ENCODE measurements around the gene TIGD6.
"Not testable (repeated sequence)": the region's sequence is repeated elsewhere in the genome, so short reads cannot be mapped to it uniquely, and the experiment has no call there.

Gene TIGD6

DNA sequence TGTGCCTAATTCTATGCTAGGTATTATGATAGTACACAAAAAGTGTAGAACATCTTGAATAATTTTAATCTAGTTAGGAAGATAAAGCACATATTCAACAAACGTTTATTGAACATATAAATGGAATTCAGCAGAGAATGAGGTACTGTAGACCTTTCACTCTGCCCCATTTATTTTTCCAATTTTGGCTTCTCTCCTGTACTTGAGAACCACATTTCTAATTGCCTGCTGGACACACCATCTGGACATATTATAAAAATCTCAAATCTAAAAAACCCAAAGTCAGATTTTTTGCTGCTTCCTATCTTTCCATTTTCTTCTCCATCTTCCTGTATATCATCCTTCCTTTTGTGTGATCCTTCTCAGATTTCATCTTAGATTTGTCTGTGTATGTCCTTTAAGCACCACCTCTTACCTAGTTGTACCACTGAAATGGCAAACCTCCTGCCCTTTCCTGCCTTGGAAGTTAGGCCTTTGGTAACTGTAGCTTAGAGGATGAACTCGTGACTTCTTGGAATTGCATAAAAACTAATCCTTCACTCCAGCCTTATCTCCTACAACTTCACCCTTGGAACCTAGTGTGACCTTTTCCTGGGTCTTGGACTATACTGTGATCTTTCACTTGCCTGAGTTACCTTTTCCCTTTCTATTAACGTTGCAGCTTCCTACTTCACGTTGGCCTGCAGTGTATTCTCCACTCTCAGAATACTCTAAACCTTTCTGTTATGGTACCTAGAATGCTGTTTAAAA is 31.1 kb downstream of the TIGD6 start:
- no peak for DNase-seq (ENCODE audit: low read depth)

DNA sequence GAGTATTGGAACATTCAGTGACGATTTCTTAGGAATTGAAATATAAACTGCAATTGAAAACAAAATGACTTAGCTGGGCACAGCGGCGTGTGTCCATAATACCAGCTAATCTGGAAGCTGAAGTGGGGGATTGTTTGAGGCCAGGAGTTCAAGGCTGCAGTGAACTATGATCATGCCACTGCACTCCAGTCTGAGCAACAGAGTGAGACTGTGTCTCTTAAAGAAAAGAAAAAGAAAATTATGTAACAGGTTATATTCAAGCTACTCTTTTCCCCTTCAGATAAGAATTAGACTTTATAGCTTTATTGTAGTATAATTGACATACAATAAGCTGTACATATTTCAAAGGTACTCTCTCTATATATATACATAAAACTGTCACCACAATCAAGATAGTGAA is 33.5 kb downstream of the TIGD6 start:
- DNase-seq (ENCODE audit: low read depth): no peak

DNA sequence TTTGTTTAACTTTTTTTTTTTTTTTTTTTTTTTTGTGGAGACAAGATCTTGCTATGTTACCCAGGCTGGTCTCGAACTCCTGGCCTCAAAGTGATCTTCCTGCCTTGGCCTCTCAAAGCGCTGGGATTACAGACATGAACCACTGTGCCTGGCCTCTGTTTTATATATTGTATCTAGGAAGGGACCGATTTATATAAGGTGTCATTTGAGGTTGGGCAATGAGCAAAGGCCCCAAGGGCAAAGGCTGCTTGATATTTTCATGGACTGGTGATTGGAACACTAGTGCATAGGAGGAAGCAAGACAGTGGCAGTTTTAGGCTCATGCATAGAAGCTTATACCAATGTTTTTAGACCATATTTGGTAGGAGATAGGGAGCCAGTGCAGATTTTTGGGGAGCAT is 36.7 kb downstream of the TIGD6 start:
- no peak for DNase-seq (ENCODE audit: low read depth)

- no peak for DNase-seq (ENCODE audit: low read depth)
Observed at GRCh38 chr5:149962601-149963300, 37.7 kb downstream of the TIGD6 start.

DNA sequence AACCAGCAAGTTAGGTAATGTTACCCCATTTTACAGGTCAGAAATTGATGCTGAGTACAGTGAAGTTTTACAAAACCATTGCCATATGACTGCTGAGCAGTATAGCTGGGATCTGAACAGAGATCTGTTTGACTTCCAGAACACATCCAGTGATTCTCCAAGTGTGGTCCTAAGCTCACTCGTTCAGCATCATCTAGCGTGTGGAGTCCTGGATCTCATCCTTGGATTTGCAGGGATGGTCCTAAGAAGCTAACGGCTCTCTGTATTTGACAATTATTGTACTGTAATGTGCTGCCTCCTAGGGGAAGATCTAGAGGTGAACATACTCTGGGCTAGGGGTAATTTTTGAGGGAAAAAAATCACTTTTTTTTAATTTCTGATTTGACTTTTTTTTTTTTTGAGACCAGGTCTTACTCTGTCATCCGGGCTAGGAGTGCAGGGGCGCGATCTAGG is 38.5 kb downstream of the TIGD6 start:
- no peak for DNase-seq (ENCODE audit: low read depth)

DNA sequence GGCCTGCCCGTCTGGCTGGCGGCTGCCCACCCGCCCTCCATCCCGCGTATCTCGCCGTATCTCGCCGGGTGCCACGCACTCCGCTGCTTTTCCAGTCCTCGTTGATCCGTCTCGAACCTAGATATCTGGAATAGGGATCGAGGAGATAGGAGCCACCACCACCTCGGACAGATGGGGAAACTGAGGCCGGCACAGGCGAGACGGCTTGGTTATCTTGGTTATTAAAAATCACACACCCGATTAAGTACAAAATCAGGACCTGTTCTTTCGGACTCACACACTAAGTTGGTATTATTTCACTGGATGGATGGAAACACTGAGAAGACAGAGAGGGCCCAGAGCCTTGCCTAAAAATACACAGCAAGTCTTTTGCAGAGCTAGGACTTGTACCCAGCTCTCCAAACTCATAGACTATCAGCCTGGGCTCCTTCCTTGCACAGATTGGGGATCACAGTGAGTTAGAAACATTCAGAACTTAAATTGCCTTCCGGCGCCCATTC is 39.2 kb downstream of the TIGD6 start:
- DNase-seq (ENCODE audit: low read depth): no peak

DNA sequence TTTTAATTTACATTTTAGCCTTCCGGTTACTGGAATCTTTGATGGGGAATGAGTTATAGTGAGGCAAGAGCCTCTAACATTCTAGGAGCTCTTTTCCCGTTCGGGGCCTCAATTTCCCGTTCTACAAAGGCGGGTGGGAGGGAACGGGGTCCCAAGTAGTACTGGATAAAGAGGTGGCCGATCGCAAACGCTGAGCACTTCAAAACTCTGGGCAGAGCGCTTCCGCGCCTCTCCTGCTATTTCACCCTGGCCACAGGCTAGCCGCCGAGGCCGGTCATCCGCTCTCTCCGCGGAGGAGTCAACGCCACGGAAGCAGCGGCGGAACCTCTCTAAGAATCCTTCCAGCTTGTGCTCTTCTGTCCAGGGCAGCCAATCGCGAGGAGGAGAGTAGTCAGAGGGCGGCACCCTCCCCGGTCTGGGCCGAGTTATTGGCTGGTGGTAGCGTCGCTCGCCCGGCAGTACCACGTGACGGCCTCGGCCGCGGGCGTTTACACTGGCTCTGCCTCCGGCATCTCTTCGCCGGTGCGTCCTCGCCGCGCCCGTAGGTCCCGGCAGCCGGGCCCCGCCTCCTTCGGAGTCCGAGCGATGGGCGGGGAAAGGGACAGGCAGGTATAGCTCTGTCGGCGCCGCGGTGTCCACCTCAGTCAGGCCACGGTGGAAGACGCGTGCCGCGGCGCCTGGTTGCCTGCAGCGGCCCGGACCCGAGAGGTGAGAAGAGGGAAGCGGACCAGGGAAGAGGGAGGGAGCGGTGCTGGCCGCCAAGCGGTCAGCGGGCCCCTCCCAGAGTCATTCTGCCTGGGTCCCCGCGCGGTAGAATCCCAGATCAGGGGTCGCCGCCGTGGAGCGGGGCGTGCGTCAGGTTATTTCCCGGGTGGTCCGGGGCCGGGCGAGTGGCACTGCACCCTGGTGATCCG is 39.9 kb downstream of the TIGD6 start, which contains the start of gene SLC26A2:
TSS of gene SLC26A2 (plus strand) at position 487 of the 914 bp plus-strand sequence. CDS start 16,895 bp downstream, outside the sequence.
- DNase-seq (ENCODE audit: low read depth): peak; percentile 90

GRCh38 chr5:149959406-149960236 is 40.8 kb downstream of the TIGD6 start:
- DNase-seq (ENCODE audit: low read depth): peak; percentile 68

DNA sequence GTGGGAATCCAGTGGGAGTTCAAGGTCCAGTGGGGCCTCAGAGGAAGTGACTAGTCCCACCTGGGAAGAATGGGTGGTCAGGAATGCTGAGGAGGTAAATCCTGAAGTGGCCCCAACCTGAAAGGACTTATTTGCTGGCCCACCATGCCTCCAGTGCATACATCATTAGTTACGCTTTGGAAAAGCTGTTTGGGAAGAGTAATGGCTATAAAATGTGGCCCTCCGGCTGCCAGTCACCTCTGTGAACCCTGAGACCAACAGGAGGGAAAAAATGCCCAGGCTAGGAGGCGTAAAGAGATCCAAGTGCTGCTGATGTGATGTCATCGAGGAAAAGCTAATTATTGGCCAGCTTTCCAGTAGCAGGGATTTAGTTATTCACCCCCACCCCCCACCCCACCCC is 42.6 kb downstream of the TIGD6 start:
- no peak for DNase-seq (ENCODE audit: low read depth)

- DNase-seq (ENCODE audit: low read depth): no peak
Observed at GRCh38 chr5:149956685-149957084, 43.8 kb downstream of the TIGD6 start.

DNA sequence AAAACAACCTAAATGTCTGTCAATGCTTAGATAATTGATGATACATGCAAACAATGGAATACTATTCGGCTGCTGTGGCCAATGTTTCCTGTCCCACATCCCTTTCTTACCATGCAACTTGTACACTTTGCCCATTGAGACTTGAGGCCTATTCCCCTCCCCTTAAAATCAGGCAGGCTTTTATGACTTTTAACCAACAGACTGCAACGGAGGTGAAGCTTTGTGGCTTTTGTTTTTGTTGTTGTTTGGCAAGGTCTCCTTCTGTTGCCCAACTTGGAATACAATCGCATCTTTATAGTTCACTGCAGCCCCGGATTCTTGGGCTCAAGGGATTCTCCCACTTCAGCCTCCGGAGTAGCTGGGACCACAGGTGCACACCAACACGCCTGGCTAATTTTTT is 45.7 kb downstream of the TIGD6 start:
- DNase-seq (ENCODE audit: low read depth): no peak

GRCh38 chr5:149953436-149954121 is 46.9 kb downstream of the TIGD6 start:
- DNase-seq (ENCODE audit: low read depth): no peak

DNA sequence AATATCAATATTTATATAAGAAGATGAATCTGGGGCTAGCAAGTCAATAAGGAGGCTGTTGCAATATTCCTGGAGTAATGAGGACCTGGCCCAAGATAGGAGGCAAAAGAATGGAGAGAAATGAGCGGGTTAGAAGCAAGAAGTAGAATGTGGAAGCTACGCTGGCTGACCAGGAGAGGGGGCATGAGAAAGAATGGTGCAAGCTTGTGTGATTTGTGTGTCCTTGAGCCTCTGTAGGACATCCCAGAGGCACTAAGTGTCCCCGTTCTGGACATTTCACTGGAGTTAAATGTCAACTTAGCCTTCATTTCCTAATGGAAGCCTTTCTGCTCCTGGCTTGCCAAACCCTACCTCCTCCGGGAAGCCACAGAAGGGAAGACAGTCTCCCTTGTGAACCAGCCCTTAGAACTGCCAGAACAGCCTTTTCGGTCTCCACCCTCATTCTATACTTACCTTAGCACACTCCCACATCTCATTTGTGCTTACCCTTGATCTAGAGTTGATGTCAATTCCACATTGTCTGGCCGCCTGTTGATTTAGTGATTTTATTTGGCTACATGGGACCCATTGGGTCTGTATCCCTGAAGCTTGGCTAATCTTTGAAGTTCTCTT is 49.2 kb downstream of the TIGD6 start:
- DNase-seq (ENCODE audit: low read depth): no peak

- DNase-seq (ENCODE audit: low read depth): no peak
Observed at GRCh38 chr5:149948993-149949392, 51.5 kb downstream of the TIGD6 start.

GRCh38 chr5:149946118-149946517 is 54.3 kb downstream of the TIGD6 start:
- DNase-seq (ENCODE audit: low read depth): no peak

- no peak for DNase-seq (ENCODE audit: low read depth)
Observed at GRCh38 chr5:149944666-149945065, 55.8 kb downstream of the TIGD6 start, which contains the start of gene PDE6A. Gene PDE6A (minus strand): TSS chr5:149944793. CDS start chr5:149944673, 120 bp downstream.

DNA sequence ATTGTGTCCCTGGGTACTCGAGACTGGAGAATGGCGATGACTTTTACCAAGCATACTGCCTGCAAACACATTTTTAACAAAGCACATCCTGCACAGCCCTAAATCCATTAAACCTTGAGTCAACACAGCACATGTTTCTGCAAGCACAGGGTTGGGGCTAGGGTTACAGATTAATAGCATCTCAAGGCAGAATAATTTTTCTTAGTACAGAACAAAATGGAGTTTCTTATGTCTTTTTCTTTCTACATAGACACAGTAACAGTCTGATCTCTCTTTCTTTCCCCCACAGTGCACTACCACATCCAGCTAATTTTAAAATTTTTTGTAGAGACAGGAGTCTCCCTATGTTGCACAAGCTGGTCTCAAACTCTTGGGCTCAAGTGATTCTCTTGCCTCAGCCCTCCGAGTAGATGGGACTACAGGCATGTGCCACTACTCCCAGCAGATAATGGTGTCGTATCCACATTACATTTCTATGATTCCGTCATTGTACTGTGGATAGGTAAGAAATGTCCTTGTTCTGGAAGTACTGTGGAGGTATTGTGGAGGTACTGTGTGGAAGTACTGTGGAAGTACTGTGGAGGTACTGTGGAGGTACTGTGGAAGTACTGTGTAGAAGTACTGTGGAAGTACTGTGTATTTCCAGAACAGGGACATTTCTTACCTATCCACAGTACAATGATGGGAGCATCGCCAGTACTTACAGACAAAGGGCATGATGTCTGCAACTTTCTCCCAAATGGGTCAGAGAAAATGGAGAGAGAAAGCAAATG is 57.1 kb downstream of the TIGD6 start:
- not testable (repeated sequence) for DNase-seq (ENCODE audit: low read depth)

All from HS-5 (cell line).